Spleen (tissue), 7 donors: Measurements from ENCODE around the gene BHMT.

ENCODE experiments used
- POLR2AphosphoS5 ChIP-seq, 3 donors: sonication (generic); formaldehyde crosslinking; IDR thresholded peaks; one replicate each; pipeline ENCODE4 v1.5.1; 2017; ENCODE audit warnings: antibody characterized with exemption in 3 of 3
- TF ChIP-seq, protein P1 (sequence below), 11 experiments: fragments of 200-600 bp in 7 of 11; fragments of 450-650 bp in 4 of 11; sonication (generic) in 4 of 11; IDR thresholded peaks in 8 of 11; conservative IDR thresholded peaks in 3 of 11; 1 replicate in 7 of 11; 2 replicates in 4 of 11; pipeline versions ENCODE4 v1.4.0 to v1.8.0; 2016 to 2021; ENCODE audit warnings: antibody characterized with exemption in 11 of 11, inconsistent platforms in 4 of 11, mild to moderate bottlenecking in 1 of 11
- donor health status: DM: no; HTN: no; CAD: no; lungs with moderate emphysema.
- donor health status: DM: no; HTN: no; CAD: no.
- donor health status: DM: no; HTN: no; CAD: no.

- no peak for TF ChIP-seq POLR2AphosphoS5 (IDR thresholded peaks at IDR 0.05)
- TF ChIP-seq, protein P1, sequence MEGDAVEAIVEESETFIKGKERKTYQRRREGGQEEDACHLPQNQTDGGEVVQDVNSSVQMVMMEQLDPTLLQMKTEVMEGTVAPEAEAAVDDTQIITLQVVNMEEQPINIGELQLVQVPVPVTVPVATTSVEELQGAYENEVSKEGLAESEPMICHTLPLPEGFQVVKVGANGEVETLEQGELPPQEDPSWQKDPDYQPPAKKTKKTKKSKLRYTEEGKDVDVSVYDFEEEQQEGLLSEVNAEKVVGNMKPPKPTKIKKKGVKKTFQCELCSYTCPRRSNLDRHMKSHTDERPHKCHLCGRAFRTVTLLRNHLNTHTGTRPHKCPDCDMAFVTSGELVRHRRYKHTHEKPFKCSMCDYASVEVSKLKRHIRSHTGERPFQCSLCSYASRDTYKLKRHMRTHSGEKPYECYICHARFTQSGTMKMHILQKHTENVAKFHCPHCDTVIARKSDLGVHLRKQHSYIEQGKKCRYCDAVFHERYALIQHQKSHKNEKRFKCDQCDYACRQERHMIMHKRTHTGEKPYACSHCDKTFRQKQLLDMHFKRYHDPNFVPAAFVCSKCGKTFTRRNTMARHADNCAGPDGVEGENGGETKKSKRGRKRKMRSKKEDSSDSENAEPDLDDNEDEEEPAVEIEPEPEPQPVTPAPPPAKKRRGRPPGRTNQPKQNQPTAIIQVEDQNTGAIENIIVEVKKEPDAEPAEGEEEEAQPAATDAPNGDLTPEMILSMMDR (IDR thresholded peaks at IDR 0.05 in 8 of 11, conservative IDR thresholded peaks at IDR 0.05 in 3 of 11) = no peak
Measured at GRCh38 chr5:79157305-79157704, 45.7 kb downstream of the BHMT start.
